GM12878 (cell line): Measurements from ENCODE around the gene CACNA1B. TPM values are rescaled to one million over a fixed set of nuclear protein-coding genes. Genes with fewer than 3 reads are reported as not detected.

Experiments
- BACH1 ChIP-seq: fragments of 450-650 bp; IDR thresholded peaks from 2 replicates; pipeline ENCODE4 v1.6.1; 2017; ENCODE audit warnings: mild to moderate bottlenecking, borderline replicate concordance
- EED ChIP-seq: sonication (generic); IDR thresholded peaks from 2 replicates; pipeline ENCODE4 v1.6.1; 2016; ENCODE audit warnings: antibody characterized with exemption, low read depth
- IRF3 ChIP-seq: fragments of 450-650 bp; IDR thresholded peaks from 2 replicates; pipeline ENCODE4 v1.6.1; 2014; ENCODE audit warnings: mild to moderate bottlenecking
- MTA2 ChIP-seq: fragments of 450-650 bp; IDR thresholded peaks from 2 replicates; pipeline ENCODE4 v1.6.1; 2016; ENCODE audit warnings: low read depth, mild to moderate bottlenecking, moderate library complexity
- NKRF ChIP-seq: fragments of 450-650 bp; conservative IDR thresholded peaks from 2 replicates; pipeline ENCODE4 v1.6.1; 2017; ENCODE audit warnings: mild to moderate bottlenecking, moderate library complexity
- PBX3 ChIP-seq: IDR thresholded peaks from 2 replicates; pipeline ENCODE4 v1.6.1; 2011; ENCODE audit warnings: mild to moderate bottlenecking, low read depth, low read length, moderate library complexity; ENCODE audit not compliant: insufficient replicate concordance
- POU2F2 ChIP-seq: IDR thresholded peaks from 3 replicates; pipeline ENCODE4 v1.6.1; 2011; ENCODE audit warnings: low read depth, mild to moderate bottlenecking, low read length, borderline replicate concordance
- polyA plus RNA-seq, 11 experiments: library from polyadenylated mRNA; depleted of rRNA in 4 of 11; unstranded in 6 of 11; stranded (reverse) in 5 of 11; fragments of >200 nt; fragmentation: Nextera tagmentation in 4 of 11; fragmentation: Illumina TruSeq in 1 of 11; extraction: Ambion mirVana in 4 of 11; extraction: Trizol in 1 of 11; gene quantifications; 1 replicate in 1 of 11; 2 replicates in 10 of 11; pipeline versions ENCODE4 v1.2.1 to v1.2.3, GENCODE V29; 2011 to 2016; ENCODE audit warnings: inconsistent platforms in 2 of 11, missing spikeins in 2 of 11, low read depth in 1 of 11
- total RNA-seq, 4 experiments: library from RNA; depleted of rRNA in 3 of 4; stranded (reverse); fragments of >200 nt in 3 of 4; fragmentation: Illumina TruSeq in 1 of 4; extraction: Trizol in 1 of 4; gene quantifications; 2 replicates each; pipeline versions ENCODE4 v1.2.1 to v1.2.3, GENCODE V29; 2013 to 2021
- TF ChIP-seq, protein P1 (sequence below): fragments of 450-650 bp; IDR thresholded peaks from 2 replicates; pipeline ENCODE4 v1.6.1; 2016; ENCODE audit warnings: mild to moderate bottlenecking

The CACNA1B gene
- total and polyA plus RNA-seq, 10 of the 15 experiments (the other 5 are each of a cell fraction or from before 2014, with no cell fraction given) = 0.01 to 0.03 (median 0.01) TPM; not detected in 7

GRCh38 chr9:138102246-138103051 lies 224.9 kb downstream of the CACNA1B start (continued):
- no peak for TF ChIP-seq NKRF
- no peak for TF ChIP-seq POU2F2
- no peak for TF ChIP-seq PBX3
- no peak for TF ChIP-seq MTA2
- TF ChIP-seq BACH1 = no peak
- no peak for TF ChIP-seq IRF3
- TF ChIP-seq, protein P1, sequence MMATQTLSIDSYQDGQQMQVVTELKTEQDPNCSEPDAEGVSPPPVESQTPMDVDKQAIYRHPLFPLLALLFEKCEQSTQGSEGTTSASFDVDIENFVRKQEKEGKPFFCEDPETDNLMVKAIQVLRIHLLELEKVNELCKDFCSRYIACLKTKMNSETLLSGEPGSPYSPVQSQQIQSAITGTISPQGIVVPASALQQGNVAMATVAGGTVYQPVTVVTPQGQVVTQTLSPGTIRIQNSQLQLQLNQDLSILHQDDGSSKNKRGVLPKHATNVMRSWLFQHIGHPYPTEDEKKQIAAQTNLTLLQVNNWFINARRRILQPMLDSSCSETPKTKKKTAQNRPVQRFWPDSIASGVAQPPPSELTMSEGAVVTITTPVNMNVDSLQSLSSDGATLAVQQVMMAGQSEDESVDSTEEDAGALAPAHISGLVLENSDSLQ = no peak
- no peak for TF ChIP-seq EED
- TF ChIP-seq, all 136 proteins: peak for 0
